DMS53 treated with DMSO at 0.1 percent for 48 hours (cell line): ENCODE data around the gene C1orf35.

Experiments
- DNase-seq: peaks from one replicate; lab custom pipeline; 2025; ENCODE audit not compliant: unreplicated experiment; lab: John Stamatoyannopoulos, UW

C1orf35 gene

DNA sequence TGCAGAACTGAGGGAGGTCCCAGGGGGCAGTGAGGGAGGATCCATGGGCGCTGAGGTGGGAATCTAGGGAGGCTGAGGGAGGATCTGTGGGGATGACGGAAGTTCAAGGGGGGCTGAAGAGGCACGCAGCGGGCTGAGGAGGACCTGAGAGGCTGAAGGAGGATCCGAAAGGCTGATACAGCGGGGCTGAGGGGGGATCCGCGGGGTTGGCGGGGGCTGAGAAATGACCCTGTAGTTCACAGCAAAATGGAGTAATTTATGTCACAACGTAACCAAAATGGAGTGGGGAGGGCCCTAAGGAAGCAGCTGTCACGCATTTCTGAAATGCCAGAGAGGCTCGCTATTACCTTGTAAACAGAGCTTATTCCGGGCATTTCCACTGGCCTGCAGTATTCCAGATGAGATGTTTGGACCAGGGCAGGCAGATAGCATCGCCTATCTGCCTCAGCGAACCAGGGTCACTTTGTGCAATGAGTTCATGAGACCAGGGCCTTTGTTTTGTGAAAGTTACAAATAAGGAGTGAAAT, 6.9 kb upstream of the C1orf35 start:
- peak; percentile 8 for DNase-seq

DNA sequence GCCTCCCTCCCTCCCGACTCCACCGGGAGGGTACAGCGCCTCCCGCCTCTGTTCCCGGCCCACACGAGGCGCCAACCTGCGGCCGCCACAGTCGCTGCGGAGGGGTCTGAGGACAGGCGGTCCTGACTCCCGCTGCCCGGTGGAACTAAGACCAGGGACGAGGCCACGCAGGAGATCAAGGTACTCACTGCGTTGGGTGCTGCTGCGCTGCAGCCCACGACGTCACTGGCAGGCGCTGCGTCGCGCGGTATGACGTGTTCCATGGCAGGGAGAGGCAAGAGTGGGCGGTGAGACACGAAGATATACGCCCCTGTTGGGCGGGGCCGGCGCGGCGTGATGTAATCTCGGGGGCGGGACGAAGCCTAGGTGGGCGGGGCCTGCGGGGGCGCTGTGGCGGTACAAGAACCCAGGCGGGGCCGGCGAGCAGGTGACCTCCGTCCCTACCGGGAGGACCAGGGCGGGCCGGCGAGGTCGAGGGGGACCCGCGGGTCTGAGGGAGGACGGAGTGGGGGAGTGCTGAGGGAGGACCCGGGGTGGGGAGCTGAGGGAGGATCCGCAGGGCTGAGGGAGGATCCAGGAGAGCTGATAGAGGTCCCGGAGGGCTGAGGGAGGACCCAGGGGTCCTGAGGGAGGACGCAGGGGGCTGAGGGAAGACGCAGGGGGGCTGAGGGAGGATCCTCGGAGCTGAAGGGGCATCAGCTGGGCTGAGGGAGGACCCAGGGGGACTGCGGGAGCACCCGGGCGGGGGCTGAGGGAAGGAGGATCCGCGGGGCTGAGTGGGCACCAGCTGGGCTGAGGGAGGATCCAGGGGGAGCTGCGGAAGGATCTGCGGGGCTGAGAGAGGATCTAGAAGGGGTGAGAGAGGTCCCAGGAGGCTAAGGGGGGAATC, 6.2 kb upstream of the C1orf35 start, which contains the start of gene MRPL55:
TSS of gene MRPL55 (minus strand) at position 227 of the 889 bp plus-strand sequence. CDS start 1,039 bp downstream, outside the sequence.
- peak; percentile 86 for DNase-seq

DNA sequence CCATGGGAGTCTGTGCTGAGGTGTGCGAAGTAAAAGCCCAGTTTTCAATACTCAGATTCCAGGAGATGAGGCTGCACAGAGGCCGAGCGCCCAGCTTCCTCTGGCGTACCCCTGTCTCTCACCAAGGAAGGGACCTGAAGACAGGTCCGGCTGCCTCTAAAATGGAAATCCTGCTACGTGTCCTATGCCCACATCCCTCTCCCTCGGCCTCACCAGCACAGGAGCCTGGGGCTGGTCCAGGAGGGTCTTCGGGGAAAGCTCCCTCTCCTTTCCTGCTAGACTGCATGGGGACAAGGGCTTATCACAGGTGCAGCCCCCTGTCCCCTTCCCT, 5.6 kb upstream of the C1orf35 start:
- no peak for DNase-seq

DNA sequence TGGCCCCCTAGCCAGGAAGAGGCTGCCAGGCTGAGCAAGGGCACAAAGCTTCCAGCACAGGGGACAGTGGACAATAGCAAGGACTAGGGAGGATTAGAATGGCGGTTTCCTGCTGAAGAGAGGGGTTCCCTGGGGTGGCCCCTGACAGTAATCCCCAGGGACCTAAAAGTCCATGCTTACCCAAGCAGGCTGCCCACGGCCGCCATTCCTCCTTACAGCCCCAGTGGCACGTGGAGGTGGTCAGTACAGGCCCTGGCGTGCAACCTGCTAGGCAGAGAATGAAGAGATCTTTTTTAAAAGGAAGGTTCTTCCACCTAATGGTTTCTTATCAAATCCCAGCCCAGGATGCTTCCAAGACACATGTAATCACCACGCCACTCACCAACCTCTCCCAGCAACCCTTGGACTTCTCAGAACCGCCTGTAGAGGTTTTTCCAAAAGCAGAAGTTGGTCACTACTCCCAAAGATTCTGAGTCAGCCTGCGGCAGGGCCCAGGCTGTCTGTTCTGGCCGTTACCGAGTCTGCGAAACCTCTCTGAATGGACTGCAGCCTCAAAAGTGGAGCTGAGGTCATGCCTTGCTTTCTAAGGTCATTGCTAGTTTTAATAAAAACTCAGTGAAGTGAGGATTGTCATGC, 5.0 kb upstream of the C1orf35 start:
- no peak for DNase-seq

DNA sequence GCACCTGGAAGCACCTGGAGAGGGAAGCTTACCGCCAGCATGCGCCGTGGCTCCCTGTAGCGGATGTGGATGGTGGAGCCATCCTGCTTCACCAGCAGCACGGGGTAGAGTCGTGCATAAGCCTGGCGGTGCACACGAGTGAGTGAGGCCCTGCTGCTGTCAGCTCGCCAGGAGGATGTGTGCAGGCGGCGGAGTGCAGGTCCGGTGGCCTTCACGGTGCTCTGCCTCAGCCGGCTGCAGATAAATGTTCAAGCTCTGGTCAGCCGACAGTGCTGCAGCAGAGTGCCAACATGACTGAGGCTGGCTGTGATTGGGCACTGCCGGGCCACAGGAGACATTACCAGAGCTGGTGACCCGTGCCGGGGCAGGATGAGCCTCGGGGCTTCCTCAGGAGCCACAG, 4.5 kb upstream of the C1orf35 start:
- no peak for DNase-seq

DNA sequence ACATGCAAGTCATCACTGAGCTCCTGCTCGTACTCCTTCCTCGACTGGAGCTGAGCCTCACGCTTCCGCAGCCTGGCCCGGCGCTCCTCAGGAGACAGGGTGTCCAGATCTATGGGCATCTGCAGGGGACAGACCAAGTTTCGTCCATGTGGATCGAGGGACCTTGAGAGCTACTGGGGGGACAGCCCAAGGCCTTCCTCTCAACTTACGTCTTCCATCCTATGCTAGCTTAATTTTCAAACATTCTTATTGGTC, 3.6 kb upstream of the C1orf35 start:
- DNase-seq = no peak

DNA sequence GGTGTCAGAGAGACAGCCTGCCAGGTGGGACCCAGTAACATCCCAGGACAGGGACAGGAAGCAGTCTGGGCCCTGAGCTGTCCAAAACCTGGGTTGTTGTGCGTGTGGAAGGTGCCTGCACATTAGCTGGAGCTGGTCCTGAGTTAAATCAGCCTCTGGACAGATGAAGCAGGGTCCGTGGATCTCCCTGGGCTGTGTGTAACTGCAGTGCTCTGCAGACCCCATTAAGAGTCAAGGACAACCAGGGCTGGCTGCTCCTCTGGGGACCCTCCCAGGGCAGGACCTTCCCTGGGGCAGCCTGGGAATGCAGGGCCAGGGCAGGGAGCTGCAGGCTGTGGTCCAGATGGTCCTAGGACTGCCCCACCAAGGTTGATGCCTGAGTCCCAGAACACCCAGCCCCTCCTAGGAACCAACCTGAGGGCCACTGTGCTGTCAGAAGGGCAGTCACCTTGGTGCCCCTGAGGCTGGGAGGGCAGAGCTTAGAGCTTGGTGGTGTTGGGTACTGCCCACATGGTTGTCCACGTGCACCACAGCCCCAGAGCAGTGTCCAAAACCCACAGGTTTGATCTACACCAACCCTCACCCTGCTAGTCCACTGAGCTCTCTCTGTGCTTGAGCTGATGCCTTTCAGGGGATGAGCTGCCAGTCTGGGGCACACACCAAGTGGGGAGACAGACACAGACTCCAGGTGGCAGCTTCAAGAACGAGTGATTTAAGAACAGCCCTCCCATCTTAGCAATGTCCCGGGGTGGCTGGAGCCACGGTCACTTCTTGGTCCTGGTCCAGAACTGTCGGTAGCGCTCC, 3.1 kb upstream of the C1orf35 start:
- no peak for DNase-seq

DNA sequence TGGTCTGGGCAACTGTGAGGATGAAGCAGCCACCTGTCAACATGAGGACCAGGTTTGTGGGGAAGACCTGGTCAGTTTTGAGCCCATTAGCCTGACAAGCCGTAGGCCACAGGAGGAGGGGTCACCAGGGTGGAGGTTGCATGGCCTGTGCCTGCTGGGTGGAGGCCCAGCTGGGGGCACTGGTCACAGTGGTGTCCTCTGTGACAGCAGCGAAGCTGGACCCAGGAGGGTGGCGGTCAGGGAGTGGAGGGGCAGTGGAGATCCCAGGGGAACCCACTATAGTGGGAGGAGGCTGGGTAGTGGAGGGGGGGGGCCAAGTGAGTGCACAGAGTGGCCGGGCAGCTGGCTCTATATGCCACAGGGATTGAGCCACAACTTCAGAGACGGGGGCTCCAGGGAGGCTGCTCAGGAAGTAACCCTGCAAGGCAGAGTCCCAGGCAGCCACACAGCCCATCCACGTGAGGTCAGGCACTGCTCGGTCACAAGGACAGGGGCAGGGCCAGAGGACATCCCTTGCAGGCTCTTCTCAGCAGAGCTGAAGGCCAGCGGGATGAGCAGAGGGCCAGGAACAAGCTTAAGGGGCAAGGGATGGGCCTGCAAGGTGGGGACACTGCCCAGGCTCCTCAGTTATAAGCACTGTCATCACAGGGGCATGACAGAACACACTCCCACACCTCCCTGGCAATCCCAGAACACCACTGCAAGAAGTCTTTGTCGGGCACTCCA, 2.3 kb upstream of the C1orf35 start:
- DNase-seq = no peak

DNA sequence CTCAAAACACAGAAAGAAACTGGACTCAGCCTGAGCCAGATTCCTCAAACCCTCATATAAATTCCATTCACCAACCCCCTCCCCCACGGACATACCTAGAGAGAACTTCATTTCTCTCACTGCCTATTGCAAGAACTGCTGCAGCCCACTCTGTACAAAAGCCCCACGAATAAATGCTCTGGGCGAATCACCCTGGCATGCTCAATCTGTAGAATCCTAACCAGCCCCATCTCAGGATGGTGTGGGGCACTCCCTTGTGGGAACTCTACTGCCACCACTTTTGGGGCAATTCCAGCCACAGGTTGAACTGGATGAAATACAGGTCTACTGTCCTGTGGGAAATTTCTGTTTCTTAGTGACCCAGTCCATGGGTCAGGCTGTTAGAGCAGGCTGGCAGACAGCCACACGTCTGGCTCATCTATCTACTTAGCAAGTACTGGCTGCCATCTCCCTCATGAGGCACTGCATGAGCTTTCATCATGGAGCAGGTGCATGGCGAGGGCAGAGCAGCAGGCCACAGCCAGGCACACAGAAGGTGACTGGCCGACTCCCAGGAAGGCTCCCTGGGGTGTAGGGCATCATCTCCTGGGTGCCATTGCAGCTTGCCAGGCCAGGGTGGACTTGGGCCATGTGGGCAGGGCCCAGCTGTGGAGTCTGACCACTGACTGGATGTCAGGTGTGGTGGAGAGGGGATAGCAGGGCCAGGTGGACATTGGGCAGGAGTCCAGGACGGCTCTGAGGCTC, 1.6 kb upstream of the C1orf35 start:
- DNase-seq = no peak

DNA sequence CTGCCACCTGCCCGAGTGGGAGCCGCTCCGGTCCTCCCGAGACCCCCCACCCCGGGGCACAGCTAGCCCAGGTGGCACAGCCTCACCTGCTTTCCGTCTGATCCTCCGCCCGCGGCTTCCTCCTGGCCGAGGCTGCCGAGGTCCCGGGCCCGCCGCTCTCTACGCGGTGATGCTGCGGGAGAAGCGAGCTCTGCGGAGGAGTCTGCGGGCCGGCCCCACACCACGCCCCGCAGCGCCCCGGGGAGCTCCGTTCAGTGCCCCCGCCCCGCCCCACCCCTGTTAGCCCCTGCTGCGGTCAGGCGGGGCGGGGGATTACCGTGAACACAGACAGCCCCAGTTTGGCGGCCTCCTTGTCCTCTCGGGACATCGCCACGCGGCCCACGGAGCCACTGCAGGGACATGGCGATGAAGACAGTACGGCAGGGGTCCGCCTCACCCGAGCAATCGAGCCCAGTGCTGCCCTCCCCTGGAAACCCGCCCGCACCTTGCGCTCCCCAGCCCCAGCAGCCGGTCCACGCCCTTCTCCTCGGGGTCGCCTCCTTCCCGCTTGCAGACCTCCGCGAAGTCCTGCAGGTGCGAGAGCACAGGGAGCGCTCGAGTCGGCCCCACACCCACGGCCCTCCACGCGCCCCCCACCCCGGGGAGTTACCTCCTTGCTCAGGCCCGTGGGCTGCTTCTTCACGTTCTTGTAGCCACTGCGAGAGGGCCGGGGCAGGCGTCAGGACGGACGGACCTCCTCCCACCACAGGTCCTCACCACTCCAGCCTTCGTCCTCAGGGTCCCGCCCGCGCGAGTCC, 933 bp downstream of the C1orf35 start:
- DNase-seq = peak; percentile 32

DNA sequence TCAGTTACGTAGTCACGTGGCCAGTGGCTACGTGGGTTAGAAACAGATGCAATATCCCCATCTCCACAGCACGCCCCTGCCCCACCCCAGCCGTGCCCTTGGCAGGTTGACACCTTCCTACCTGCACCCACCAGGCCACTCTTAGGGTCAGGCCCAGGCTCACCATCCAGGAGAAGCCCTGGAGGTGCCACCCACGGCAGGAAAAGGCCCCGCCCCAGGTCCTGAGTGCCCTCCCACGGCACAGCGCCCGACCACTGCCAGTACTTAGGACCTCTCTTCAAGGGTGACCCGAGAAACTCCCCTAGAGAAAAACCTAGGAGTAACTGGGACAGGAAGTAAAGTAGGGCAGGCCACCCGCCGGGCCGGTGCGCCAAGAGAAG, 1.5 kb downstream of the C1orf35 start:
- DNase-seq = no peak

DNA sequence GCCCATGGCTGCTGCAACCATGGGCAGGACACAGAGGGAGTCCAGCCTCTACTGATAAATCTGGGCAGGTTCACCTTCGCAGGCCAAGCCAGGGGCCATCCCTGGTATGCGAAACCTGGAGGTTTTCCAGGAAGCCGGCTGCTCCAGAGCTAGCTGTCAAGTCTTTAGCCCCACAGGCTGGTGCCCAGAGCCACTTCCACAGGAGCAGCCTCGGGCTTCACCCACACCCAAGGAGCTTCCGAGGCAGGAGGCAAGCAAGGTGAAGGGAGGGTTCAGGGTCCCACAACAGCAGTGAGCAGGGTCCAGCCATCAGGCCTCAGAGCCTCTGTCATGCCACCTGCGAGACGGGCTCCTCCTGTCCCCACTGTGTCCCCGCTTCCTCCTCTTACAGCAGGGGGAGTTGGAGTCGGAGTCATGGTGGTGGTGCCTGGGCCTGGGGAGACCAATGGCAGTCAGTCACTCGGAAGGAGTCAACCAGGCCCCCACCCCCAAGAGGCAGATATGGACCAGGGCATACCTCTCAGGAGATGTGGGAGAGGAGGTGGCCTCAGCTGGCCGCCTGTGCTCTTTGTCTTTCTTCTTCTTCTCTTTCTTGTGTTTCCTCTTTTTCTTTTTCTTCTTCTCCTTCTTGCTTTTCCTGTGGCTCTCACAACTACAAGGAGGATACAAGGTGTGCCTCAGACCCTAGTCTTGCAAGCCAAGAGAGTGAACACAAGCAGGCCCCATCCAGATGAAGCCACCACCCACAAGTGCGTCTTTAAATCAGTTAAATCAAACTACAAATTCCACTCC, 2.1 kb downstream of the C1orf35 start:
- no peak for DNase-seq

DNA sequence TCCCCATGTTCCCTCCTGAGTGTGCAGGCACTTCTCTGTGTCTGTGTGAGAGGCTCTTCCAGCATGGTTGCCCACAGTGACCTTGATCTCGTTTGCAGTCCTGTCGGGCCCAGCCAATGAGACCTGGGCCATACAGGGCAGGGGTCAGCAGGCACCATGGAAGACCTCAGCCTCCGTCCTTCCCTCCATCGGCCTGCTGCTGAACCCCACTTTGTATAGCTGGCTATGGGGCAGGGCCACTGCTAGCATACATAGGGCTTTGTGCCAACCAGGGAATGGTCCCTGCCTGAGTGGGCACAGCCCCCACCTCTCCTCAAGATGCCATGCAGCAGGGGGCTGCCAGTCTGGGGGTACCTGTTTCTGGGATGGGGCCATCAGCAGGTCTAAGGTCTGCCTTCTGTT, 3.8 kb downstream of the C1orf35 start:
- no peak for DNase-seq

DNA sequence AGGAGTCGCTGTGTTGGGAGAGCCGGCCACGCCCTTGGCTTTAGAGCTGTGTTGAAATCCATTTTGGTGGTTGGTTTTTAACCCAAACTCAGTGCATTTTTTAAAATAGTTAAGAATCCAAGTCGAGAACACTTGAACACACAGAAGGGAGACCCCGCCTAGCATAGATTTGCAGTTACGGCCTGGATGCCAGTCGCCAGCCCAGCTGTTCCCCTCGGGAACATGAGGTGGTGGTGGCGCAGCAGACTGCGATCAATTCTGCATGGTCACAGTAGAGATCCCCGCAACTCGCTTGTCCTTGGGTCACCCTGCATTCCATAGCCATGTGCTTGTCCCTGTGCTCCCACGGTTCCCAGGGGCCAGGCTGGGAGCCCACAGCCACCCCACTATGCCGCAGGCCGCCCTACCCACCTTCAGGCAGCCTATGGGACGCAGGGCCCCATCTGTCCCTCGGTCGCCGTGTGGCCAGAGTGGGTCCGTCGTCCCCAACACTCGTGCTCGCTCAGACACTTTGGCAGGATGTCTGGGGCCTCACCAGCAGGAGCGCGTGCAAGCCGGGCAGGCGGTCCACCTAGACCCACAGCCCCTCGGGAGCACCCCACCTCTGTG, 4.7 kb downstream of the C1orf35 start:
- no peak for DNase-seq

DNA sequence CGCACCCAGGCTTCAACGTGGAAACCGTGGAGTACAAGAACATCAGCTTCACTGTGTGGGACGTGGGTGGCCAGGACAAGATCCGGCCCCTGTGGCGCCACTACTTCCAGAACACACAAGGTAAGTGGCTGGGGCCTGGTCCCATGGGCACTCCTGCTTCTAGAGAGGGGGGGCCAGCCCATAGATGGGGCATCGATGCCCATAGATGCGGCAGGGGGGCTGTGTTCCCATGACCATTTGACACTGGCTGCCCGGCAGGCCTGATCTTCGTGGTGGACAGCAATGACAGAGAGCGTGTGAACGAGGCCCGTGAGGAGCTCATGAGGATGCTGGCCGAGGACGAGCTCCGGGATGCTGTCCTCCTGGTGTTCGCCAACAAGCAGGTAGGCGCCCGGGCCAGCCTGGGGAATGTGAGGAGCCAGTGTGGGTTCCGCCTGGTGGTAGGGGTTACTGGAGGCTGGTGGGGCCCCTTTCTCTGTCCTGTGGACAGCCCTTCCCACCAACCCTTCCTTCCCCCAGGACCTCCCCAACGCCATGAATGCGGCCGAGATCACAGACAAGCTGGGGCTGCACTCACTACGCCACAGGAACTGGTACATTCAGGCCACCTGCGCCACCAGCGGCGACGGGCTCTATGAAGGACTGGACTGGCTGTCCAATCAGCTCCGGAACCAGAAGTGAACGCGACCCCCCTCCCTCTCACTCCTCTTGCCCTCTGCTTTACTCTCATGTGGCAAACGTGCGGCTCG, 5.6 kb downstream of the C1orf35 start:
- no peak for DNase-seq

DNA sequence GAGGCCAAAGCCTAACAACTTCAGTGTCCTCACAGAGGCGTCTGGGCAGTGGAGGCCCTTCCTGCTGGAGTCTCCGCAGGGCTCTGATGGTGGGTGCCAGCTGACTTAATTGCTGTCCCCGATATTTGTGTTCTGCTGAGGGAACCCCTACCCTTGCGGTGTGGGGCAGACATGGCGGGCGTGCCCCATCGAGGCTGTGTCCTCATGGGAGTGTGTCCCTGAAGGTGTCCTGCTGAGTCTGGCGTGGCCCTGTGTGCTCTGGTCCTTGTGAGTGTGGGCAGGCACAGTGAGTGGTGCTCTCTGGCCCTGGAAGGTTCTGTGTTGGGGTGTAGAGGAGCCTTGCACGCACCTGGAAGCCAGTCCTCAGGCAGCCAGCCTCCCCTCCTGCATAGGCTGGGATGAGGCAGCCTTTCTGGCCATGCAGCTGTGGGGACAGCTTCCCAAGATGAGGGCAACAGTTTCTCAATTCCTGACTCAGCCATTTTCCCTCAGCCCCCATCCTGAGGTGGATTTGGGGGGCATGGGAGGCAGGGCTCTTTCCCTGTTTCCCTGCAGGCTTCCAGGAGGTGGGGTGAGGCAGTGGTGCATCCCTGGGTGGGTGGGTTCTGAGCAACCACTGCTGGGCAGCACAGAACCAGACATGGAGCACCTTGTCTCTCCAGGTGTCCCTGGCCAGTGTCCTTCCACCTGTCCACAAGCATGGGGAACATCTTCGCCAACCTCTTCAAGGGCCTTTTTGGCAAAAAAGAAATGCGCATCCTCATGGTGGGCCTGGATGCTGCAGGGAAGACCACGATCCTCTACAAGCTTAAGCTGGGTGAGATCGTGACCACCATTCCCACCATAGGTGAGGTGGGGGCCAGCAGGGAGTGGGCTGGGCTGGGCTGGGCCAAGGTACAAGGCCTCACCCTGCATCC, 6.5 kb downstream of the C1orf35 start:
- no peak for DNase-seq

DNA sequence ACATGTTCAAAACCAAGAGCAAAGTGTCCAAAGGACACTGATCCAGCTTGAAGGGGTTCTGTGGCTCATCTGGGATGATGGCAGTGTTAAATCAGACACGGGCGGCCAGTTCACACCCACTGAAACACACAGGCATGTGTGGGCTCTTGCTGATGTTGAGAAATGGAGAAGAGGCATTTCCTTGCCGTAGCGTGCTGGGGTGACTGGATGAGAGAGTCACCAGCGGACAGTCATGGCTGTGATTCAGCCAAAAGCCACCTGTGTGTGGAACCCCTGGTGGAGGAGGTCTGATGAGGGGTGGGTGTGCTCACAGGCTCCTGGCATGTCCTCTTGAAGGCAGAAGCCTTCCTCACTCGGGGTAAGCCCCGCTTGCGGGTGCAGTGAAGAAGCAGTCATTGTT, 7.2 kb downstream of the C1orf35 start:
- DNase-seq = no peak
